Measurements from ENCODE around the gene NEDD4.
A peak's percentile ranks its signal among the peaks of the same experiment; 100 is the strongest.
"Not testable (repeated sequence)": the region's sequence is repeated elsewhere in the genome, so short reads cannot be mapped to it uniquely, and the experiment has no call there.

The NEDD4 gene

DNA sequence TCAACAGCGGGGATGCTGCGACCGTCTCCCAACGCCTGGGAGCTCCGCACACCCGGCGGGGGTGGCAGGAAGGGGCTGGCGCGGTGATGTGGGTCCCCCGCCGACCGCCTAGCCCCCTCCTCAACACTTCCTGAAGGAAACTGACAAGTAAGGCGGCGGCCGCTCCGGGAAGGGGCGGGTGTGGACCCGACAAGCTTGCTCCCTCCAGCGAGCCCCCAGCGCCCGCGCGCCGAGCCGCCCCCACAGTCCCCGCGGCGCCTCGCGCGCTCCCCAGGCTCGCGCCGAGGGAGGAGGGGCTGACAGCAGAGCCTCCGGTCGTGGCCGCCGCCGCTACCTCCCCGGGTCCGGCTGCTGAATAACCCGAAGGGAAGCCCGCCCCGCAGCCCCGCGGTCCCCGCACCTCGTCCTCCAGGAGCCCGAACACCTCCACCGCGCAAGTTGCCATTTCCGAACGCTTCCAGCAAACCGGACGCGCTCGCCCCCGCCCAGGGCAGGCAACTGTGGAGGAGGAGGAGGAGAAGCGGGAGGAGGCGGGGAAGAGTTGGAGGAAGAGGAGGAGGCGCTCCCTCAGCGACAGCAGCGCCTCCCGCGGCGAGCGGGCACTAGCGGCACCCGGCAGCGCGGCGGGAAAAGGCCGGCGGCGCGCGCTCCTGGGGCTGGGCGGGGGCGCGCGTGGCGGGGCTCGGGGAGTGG lies at the start of gene NEDD4:
NEDD4 (minus strand) TSS at position 502 of the 693 bp plus-strand sequence; CDS start at position 445, 57 bp downstream.
- DNase-seq = peak; percentile 33

DNA sequence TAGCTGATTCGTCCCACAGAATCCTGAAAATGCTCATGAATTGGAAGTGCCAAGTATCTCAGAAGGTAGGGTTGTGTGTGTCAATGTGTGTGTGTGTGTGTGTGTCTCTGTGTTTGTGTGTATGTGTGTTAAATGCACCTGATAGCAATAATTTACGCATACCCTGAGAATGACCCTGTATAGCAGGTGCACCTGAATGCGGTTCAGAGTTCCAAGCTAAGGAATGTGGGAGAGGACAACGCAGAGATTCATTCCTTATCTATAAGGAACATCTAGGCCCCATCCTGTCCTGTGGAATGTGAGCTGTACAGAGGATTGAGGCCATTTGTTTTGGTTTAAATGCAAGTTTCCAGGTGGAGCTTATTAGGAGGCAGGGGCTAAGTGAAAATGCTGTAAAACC lies 49.1 kb upstream of the NEDD4 start:
- DNase-seq = no peak

DNA sequence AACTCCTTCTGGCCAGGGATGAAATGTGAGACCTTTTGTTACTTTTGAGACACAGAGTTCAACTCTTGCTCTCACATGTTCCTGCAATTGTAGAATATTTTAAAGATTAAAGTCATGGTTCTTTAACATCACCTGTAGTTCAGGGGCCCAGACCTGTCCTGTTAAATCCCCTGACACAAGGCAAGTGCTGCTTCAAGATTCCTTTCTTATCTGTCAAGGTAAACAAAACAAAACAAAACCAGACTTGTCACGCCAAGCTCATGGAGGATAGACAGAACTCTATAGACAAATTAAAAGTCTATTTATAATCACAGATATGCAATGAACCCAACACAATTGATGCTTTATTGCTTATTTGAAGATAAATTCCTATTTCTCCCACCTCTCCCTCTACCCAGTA lies 48.6 kb upstream of the NEDD4 start:
- no peak for DNase-seq

DNA sequence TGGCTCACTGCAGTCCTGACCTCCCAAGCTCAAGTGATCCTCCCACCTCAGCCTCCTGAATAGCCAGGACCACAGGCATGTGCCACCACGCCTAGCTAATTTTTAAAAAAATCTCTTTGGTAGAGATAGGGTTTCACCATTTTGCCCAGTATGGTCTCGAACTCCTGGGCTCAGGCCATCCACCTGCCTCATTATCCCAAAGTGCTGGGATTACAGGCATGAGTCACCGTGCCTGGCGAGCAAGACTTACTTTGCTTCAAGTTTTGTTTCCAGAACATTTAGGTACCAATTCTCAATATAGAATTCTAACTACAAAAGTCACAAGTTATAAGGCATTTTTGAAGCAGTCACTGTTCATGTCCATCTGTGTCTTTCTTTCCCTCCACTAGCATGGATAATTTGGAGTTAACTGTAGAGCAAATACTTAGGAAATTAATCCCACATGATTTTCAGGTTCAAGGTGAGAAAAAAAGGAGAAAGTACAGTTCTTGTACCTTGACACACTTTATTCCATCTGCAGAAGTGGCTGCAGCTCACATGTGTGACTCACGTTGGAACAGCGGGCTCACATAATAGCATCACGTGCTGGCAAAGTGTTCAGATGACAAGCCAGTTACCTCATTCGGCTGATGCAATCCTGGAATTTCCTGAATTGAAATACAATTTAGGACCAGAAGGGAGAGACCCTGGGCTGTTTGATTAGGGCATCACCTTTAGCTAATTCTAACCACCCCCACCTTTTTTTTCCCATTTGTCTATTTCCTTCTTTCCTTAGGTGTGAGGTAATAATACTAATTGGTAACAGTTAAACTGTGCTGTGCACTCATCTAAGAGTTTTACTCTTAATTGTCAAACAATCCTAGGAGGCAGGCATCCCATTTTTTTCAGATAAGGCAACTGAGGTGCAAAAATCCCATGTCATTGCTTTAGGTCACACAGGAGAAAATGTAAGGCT lies 46.9 kb upstream of the NEDD4 start:
- DNase-seq = peak; percentile 53

DNA sequence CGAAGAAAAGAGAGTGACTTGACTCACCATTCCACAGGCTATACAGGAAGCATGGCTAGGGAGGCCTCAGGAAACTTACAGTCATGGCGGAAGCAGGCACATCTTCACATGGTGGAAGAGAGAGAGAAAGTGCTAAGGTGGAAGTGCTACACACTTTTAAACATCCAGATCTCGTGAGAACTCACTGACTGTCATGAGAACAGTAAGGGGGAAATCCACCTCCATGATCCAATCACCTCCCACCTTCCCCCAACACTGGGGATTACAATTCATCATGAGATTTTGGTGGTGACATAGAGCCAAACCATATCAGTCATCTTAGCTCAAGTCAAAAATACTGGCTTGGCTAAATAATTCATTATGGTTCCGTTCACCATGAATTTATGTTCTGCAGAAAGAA lies 45.3 kb upstream of the NEDD4 start:
- no peak for DNase-seq

DNA sequence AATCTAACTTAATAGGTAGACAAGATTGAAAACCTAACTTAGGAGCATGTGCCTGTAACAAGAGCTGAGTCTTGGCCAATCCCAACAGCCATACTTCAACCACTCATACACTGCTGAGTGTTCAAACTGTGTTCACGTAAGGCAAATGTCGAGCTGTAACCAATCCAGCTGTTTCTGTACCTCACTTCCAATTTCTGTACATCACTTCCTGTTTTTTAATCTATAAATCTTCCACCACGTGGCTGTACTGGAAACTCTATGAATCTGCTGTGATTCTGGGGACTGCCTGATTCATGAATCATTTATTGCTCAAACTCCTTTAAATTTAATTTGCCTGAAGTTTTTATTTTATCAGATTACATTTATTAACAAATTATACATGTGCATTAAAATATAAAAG lies 44.6 kb upstream of the NEDD4 start:
- no peak for DNase-seq

DNA sequence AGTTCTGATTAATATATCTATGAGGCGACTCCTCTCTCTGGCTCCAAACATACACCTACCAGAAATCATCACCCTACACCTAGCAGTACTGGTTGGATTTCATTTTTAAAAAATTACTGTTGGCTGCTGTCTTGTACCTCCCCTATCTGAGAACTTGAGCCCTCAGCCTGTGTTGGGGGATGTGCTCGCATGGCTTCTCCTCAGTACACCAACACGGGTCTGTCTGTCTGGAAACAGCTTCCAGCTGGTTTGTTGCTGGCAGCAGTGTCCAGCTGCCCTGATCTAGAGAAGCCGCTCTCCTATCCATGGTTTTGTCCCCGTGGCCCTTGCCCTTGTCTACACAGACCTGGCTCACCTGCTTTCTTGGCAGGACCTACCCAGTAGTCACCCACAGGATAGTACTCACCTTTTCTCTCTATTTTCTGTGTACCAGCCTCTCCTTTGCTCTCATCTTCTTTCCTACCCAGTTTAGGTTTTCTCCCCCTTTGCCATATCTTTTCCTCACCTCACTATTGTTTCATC lies 43.2 kb upstream of the NEDD4 start:
- no peak for DNase-seq

DNA sequence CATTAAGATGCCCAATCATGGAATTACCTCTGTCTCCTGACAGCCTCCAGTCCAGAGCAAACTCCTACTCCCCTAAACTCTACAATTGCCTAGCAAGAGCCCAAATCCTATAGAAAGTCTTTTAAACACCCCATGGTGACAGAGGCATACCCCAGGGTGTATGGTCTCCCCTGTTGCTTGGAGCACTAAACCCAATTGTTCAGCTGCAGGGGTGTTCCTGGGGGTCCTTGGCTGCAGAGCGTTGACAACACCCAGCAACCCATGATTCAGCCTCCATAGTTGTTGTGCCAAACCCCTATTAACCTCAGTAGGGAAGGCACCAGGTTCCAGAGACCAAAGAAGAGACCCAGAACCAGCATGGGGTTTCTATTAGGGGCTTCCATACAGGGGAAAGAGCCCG lies 41.8 kb upstream of the NEDD4 start:
- DNase-seq = no peak

DNA sequence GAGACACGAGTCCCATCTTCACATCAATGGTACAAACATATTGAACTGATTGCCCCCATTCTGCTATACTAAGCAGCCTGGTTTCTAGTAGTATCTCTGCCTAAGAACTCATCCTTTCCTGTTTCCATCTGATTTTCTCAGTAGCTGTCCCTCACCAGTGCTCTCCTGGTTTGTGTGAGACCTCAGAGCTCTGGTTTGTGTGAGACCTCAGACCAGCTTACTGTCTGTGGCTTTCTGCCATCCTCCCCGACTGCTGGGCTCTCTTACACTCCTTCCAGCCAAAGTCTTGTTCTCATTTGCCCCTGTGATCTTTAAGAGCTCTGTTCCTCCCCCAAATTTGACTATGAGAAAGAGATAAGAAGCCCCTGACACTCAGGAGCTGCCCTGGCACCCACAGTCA lies 41.1 kb upstream of the NEDD4 start:
- no peak for DNase-seq

DNA sequence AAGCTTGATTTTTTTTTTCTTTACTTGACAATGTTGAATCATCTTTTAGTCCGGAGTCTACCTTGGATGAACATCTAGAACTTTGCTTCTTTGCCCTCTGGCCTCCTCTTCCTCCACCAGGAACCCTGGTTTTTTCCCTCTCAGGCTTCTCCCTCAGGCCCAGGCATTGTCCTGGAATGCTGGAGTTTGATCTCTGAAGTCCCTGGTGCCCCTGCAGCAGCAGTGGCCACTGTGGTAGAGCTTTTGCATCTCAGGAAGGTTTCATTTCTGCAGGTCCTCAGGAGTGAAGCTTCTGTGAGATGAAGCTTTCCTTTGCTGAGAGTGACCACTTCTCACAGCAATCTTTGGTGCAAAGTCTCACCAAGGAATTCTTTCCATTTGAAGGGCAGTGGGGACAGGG lies 39.0 kb upstream of the NEDD4 start:
- no peak for DNase-seq

DNA sequence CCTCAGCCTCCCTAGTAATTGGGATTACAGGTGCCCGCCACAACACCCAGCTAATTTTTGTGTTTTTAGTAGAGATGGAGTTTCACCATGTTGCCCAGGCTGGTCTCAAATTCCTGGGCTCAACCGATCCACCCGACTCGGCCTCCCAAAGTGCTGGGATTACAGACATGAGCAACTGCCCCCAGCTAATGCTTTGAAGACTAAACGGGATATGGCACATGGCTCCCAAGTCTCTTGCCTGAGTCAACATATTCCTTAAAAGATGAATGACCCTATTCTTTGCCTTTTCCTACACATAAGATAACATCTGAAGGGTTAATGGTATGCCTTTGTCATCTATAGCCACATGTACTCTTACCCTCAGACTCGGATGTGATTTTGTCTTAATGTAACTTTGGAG lies 38.4 kb upstream of the NEDD4 start:
- DNase-seq = no peak

DNA sequence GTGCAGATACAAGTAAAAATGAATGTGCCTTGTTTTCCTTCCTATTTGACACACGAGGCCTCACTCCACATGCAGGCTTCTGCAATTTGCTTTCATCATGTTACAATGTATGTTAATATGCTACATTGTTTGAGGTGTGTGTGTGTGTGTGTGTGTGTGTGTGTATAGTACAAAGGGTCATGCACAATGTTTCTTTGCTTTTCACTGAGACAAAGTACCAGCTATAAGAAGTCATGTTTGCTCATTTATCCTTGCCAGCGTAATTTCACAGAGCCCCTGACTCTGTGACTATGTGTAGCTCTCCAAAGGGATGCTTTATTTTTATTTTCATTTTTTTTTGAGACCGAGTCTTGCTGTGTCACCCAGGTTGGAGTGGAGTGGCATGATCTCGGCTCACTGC lies 38.0 kb upstream of the NEDD4 start:
- no peak for DNase-seq

DNA sequence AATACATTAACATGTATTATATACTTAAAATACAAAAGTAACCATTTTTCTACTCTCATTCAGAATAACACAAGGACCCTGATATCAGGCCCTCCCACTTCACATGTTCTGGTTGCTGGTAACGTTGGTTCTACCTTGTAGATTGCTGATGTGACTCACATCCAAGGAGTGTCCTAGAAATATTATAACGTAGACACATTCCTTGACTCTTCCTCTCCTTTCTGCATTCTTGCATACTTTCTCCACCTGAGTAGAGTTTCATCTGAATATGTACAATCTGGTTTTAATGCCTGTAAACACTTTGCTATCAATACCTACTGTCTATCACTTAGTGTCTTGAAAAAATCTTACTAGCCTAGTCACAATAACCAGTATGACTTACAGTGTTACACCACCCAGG lies 35.0 kb upstream of the NEDD4 start:
- no peak for DNase-seq

DNA sequence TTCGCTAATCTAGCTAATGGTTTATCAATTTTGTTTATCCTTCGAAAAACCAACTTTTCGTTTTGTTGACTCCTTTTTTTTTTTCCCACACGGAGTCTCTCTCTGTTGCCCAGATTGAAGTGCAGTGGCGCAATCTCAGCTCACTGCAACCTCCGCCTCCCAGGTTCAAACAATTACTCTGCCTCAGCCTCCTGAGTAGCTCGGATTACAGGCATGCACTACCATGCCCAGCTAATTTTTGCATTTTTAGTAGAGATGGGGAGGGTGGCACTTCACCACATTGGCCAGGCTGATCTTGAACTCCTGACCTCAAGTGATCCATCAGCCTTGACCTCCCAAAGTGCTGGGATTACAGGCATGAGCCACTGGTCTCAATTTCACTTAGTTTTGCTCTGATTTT lies 29.7 kb upstream of the NEDD4 start:
- DNase-seq = not testable (repeated sequence)

DNA sequence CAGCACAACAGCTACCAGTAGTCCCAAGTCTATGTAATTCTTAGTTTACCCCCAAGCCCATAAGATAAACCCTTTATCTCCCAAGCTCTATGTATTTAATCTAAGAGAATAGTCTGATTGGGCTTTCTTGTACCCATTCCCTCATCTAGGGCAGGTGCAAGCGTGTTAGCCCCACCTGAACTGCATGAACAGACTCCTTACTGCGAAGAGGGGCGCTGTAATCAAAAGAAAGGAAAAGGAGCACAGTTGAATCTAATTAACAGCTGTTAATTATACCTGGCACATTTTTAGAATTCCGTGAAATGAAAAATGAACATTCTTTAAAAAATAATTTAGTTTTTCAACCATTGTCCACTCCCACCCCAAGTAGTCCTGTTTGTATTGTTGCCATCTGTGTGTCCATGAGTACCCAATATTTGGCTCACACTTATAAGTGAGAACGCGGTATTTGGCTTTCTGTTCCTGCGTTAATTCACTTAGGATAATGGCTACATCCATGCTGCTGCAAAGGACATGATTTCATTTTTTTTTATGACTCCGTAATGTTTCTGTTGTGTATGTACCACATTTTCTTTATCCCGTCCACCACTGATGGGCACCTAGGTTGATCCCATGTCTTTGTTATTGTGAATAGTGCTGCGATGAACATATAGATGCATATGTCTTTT lies 26.5 kb upstream of the NEDD4 start:
- no peak for DNase-seq

DNA sequence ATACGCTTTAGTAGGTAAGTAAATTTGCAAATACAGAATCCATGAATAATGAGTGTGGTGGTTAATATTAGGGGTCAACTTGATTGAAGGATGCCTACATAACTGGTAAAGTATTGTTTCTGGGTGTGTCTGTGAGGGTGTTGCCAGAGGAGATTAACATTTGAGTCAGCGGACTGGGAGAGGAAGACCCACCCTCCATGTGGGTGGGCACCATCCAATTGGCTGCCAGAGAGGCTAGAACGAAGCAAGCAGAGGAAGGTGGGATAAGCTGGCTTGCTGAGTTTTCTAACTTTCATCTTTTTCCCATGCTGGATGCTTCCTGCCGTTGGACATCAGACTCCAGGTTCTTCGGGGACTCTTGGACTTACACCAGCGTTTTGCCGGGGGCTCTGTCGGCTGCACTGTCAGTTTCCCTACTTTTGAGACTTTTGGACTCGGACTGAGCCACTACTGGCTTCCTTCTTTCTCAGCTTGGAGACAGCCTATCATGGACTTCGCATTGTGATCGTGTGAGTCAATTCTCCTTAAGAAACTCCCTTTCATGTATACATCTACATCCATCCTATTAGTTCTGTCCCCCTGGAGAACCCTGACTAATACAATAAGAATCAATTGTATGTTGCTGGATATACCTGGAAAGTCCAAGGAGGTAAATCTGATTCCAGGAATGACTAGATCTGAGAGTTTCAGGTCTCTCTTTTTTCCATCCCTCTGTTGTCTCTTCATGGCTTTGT lies 25.8 kb upstream of the NEDD4 start:
- DNase-seq = no peak

DNA sequence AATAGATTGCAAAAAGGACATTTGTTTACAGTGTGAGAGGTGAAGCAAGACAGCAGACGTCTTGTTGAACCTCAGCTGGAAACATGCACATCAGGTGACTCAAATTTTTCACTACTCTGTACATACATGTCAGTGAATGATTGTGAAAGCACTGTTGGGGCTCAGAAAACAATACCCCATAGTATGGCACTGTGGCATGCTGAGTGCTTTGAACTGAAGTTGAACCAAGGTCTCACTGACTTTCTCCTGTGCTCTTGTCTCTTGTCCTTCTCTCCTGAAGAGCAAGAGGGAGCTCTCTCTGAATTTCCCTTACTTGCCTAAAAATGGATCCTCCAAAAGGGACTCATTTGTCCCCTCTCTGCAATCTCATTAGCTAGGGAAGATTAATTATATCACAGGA lies 24.5 kb upstream of the NEDD4 start:
- no peak for DNase-seq

DNA sequence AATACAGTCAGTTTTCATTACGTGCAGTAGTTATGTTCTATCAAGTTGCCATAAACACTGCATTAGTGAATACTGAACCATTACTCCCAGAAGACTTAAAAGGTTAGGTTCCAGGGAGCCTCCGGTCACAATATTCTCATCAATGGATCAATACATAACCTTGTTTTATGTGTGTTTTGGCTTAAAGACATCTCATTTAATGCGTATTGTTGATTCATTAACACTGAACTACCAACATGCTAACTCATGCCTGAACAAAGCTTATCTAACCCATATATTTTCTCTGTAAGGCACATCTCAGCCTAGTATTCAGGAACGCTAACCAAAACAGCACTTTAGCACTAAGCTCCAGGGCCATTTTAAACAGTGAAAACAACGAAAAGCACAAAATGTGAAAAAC lies 24.1 kb upstream of the NEDD4 start:
- no peak for DNase-seq

DNA sequence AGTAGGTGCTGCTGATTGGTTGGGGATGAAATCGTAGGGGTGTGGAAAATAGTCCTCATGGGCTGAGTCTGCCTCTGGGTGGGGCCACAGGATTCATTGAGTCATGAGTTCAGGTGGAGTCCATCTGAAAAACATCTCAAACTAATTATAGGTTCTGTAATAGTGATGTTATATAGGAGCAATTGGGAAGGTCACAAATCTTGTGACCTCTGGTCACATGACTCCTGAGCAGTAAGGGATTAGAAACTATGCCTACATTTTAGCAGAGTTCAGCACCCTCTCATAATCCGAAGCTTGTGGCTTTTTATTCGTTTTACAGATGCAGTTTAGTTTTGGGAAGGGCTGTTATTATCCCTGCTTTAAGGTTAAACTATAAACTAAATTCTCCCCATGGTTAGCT lies 22.9 kb upstream of the NEDD4 start:
- no peak for DNase-seq

DNA sequence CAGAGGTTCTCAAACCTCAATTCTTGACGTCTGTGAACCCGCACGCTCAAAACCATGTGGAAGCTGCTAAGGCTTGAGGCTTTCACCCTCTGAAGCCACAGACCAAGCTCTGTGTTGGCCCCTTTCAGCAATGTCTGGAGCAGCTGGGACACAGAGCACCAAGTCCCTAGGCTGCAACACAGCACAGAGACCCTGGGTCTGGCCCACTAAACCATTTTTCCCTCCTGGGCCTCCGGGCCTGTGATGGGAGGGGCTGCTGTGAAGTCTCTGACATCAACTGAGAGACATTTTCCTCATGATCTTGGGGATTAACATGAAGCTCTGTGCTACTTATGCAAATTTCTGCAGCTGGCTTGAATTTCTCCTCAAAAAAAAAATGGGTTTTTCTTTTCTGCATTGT lies 21.3 kb upstream of the NEDD4 start:
- no peak for DNase-seq

DNA sequence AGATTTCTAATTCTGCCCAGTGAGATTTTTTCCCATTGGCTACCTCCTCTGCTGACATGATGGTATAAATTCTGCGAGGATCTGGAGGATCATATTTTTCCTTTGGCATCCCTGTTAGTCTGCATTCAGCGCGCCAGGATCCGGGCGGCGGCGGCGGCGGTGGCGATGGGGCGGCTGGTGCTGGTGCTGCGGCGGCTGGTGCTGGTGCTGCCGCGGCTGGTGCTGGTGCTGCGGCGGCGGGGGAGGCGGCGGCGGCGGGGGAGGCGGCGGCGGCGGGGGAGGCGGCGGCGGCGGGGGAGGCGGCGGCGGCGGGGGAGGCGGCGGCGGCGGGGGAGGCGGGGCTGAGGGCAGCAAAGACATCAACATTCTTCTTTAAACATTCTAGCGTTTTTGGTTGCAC lies 13.6 kb upstream of the NEDD4 start:
- not testable (repeated sequence) for DNase-seq

DNA sequence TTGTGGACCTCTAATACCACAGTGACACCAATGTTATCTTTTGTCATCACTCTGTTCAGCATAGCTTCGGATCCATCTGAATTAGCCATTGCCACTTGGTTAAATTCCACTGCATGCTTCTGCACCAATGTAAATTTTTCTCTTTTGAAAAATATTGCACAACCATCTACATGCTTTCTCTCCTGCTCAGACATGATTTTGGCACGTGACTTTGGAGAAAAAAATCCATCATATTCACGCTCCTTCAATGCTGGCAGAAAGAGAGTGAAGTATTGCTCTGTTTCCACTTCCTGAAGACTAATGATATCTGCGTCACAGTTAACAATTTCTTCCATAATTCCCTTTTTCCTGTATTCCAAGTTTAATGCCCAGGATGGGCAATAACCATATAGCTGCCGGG lies 13.0 kb upstream of the NEDD4 start:
- not testable (repeated sequence) for DNase-seq

DNA sequence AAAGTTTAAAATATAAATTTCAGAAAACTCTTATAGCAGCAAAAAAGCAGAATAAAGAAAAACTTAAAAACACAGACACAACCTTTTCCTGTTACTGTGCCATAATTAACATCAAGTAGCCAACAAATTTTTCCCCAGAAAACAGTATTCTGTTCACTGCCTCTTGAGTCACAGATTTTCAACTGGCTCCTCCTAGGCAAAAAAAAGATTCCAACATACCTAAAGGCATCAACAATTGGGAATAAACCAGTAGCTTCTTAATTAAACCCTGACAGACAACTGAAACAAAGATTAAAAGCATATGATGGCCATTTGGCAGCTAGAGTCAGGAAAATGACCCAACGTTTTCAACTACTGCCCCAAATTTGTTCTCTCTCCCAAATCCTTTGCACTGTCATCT lies 10.9 kb upstream of the NEDD4 start:
- DNase-seq = not testable (repeated sequence)

Data from DMS153 (cell line).